HFFc6 (cell line): ENCODE measurements around the gene EPB42. TPM values are rescaled to one million over a fixed set of nuclear protein-coding genes. Genes with fewer than 3 reads are reported as not detected.

Experiments used
- DNase-seq: peaks from one replicate; pipeline ENCODE4 v3.0.0-alpha.2; 2018
- H3K27ac Mint-ChIP-seq: 2 replicates; pipeline ENCODE4 v1.8.0; 2020; ENCODE audit warnings: mild to moderate bottlenecking, mixed read lengths
- H3K27me3 Mint-ChIP-seq: 2 replicates; pipeline ENCODE4 v1.8.0; 2021; ENCODE audit warnings: mild to moderate bottlenecking, moderate library complexity, mixed read lengths; ENCODE audit not compliant: insufficient read depth
- H3K36me3 Mint-ChIP-seq: 2 replicates; pipeline ENCODE4 v1.8.0; 2021; ENCODE audit warnings: low read depth, mixed read lengths
- H3K4me1 Mint-ChIP-seq: 2 replicates; pipeline ENCODE4 v1.8.0; 2020; ENCODE audit warnings: low read depth, mixed read lengths
- H3K4me3 Mint-ChIP-seq: 2 replicates; pipeline ENCODE4 v1.8.0; 2020; ENCODE audit warnings: mild to moderate bottlenecking, moderate library complexity, mixed read lengths
- H3K9me3 Mint-ChIP-seq: 2 replicates; pipeline ENCODE4 v1.8.0; 2020; ENCODE audit warnings: mild to moderate bottlenecking, mixed read lengths
- CTCF ChIP-seq: fragments of 200-600 bp; sonication (generic); IDR thresholded peaks from 2 replicates; pipeline ENCODE4 v1.5.0; 2021; ENCODE audit warnings: antibody characterized with exemption, mild to moderate bottlenecking
- total RNA-seq, 6 experiments: library from RNA; stranded (reverse); fragmentation: NEBNext Ultra II Directional; extraction: Animal tissue kit (Norgen Biotek cat#: 25700); gene quantifications; 2 replicates in 1 of 6; 3 replicates in 5 of 6; pipeline ENCODE4 v1.2.3, GENCODE V29; 2021

EPB42 gene
- total RNA-seq, 6 experiments from 2014 or later, result not detected

- Mint-ChIP-seq H3K27me3 (peaks cover 31% of the 10 kb centered on the region), H3K9me3 (no peaks in the 10 kb centered on the region), H3K27ac (peak overlapping the region; percentile 90), H3K4me1 (peaks cover 24% of the 10 kb centered on the region), H3K4me3 (peak overlapping the region; percentile 43), H3K36me3 (no peaks in the 10 kb centered on the region)
- no peak for TF ChIP-seq CTCF
- no peak for DNase-seq
Measured at GRCh38 chr15:43249236-43249635, 28.4 kb upstream of the EPB42 start.

GRCh38 chr15:43246261-43246774 is 25.5 kb upstream of the EPB42 start:
- Mint-ChIP-seq H3K27ac (no peak overlapping the region), H3K36me3 (no peaks in the 10 kb centered on the region), H3K27me3 (peaks cover 35% of the 10 kb centered on the region), H3K4me1 (peaks cover 19% of the 10 kb centered on the region), H3K9me3 (no peaks in the 10 kb centered on the region), H3K4me3 (no peak overlapping the region)
- no peak for DNase-seq
- no peak for TF ChIP-seq CTCF

- no peaks in the 10 kb centered on the region for H3K36me3 Mint-ChIP-seq
- no peak overlapping the region for H3K4me3 Mint-ChIP-seq
- H3K27ac Mint-ChIP-seq, result no peak overlapping the region
- H3K4me1 Mint-ChIP-seq, result peaks cover 4% of the 10 kb centered on the region
- peaks cover 45% of the 10 kb centered on the region for H3K27me3 Mint-ChIP-seq
- TF ChIP-seq CTCF, result no peak
- no peaks in the 10 kb centered on the region for H3K9me3 Mint-ChIP-seq
- no peak for DNase-seq
Measured at GRCh38 chr15:43244092-43244491, 23.3 kb upstream of the EPB42 start.

- no peak for DNase-seq
- Mint-ChIP-seq H3K27me3 (peaks cover 53% of the 10 kb centered on the region), H3K36me3 (no peaks in the 10 kb centered on the region), H3K9me3 (no peaks in the 10 kb centered on the region), H3K4me1 (no peaks in the 10 kb centered on the region), H3K27ac (no peak overlapping the region), H3K4me3 (no peak overlapping the region)
- TF ChIP-seq CTCF, result no peak
Measured at GRCh38 chr15:43243020-43243645, 22.3 kb upstream of the EPB42 start.

- no peaks in the 10 kb centered on the region for H3K36me3 Mint-ChIP-seq
- DNase-seq, result no peak
- no peak overlapping the region for H3K4me3 Mint-ChIP-seq
- no peak for TF ChIP-seq CTCF
- no peak overlapping the region for H3K27ac Mint-ChIP-seq
- H3K27me3 Mint-ChIP-seq, result peaks cover 55% of the 10 kb centered on the region
- H3K4me1 Mint-ChIP-seq, result no peaks in the 10 kb centered on the region
- no peaks in the 10 kb centered on the region for H3K9me3 Mint-ChIP-seq
Measured at GRCh38 chr15:43242616-43243015, 21.8 kb upstream of the EPB42 start.
